ENCODE measurements around the gene EXT2. TPM values are rescaled to one million over a fixed set of nuclear protein-coding genes. Genes with fewer than 3 reads are reported as not detected.

EXT2 gene
- total and polyA plus RNA-seq, 2 experiments from 2014 or later: 15.9 to 48.6 TPM

DNA sequence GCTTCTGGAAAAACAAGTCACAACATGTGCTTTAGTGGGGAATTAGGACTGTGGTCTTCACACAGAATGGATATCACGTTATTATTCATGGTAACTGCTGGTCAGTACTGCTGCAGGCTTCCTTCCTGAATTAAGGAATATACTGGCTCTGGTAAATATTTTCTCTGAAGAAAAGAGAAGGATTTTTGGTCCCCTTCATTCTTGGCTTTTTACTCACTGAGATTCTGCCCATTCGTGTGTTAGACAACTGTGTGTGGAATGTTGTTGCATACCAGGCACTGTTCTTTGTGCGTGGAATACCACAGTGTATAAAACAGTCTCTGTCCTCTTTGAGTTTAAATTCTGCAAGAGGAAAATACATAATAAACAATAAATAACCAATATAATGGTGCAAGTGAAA is 134.1 kb downstream of the EXT2 start:
- Histone ChIP-seq H3K36me3 (ENCODE audit: insufficient read depth) (no peaks in the 10 kb centered on the region), H3K4me3 (no peak overlapping the region), H3K27me3 (ENCODE audit: insufficient read depth) (no peaks in the 10 kb centered on the region), H4K20me1 (replicated peaks; ENCODE audit: insufficient read depth) (no peaks in the 10 kb centered on the region), H3K27ac (ENCODE audit: low read depth) (no peak overlapping the region), H3F3A (replicated peaks; ENCODE audit: low read depth) (no peaks in the 10 kb centered on the region), H3K4me1 (ENCODE audit: insufficient read depth) (no peaks in the 10 kb centered on the region), H3K79me2 (replicated peaks; ENCODE audit: insufficient read depth) (no peaks in the 10 kb centered on the region), H3K9me2 (ENCODE audit: insufficient read depth) (no peaks in the 10 kb centered on the region; the same call in 1 of the 2 replicates), H3K4me2 (no peak overlapping the region), H2AFZ (no peak overlapping the region)
- DNase-seq (ENCODE audit: low spot score): no peak
- Mint-ChIP-seq H3K4me3 (no peak overlapping the region), H3K36me3 (ENCODE audit: low read depth) (no peaks in the 10 kb centered on the region), H3K27ac (no peak overlapping the region), H3K4me1 (no peaks in the 10 kb centered on the region), H3K27me3 (ENCODE audit: insufficient read depth, low read depth, poor library complexity) (no peaks in the 10 kb centered on the region), H3K9me3 (no peaks in the 10 kb centered on the region)
- ATAC-seq: no peak
- TF ChIP-seq CREB1 (CRISPR knock-in tag; IDR thresholded peaks at IDR 0.05; ENCODE audit: low read depth): no peak
- TF ChIP-seq EZH2 (IDR thresholded peaks at IDR 0.05; ENCODE audit: low read depth, unreplicated experiment): no peak
- TF ChIP-seq, protein P1, sequence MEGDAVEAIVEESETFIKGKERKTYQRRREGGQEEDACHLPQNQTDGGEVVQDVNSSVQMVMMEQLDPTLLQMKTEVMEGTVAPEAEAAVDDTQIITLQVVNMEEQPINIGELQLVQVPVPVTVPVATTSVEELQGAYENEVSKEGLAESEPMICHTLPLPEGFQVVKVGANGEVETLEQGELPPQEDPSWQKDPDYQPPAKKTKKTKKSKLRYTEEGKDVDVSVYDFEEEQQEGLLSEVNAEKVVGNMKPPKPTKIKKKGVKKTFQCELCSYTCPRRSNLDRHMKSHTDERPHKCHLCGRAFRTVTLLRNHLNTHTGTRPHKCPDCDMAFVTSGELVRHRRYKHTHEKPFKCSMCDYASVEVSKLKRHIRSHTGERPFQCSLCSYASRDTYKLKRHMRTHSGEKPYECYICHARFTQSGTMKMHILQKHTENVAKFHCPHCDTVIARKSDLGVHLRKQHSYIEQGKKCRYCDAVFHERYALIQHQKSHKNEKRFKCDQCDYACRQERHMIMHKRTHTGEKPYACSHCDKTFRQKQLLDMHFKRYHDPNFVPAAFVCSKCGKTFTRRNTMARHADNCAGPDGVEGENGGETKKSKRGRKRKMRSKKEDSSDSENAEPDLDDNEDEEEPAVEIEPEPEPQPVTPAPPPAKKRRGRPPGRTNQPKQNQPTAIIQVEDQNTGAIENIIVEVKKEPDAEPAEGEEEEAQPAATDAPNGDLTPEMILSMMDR (conservative IDR thresholded peaks at IDR 0.05; ENCODE audit: low read depth in 2 of 2): no peak
- TF ChIP-seq JUNB (IDR thresholded peaks at IDR 0.05; ENCODE audit: unreplicated experiment): no peak
- TF ChIP-seq, protein P2, sequence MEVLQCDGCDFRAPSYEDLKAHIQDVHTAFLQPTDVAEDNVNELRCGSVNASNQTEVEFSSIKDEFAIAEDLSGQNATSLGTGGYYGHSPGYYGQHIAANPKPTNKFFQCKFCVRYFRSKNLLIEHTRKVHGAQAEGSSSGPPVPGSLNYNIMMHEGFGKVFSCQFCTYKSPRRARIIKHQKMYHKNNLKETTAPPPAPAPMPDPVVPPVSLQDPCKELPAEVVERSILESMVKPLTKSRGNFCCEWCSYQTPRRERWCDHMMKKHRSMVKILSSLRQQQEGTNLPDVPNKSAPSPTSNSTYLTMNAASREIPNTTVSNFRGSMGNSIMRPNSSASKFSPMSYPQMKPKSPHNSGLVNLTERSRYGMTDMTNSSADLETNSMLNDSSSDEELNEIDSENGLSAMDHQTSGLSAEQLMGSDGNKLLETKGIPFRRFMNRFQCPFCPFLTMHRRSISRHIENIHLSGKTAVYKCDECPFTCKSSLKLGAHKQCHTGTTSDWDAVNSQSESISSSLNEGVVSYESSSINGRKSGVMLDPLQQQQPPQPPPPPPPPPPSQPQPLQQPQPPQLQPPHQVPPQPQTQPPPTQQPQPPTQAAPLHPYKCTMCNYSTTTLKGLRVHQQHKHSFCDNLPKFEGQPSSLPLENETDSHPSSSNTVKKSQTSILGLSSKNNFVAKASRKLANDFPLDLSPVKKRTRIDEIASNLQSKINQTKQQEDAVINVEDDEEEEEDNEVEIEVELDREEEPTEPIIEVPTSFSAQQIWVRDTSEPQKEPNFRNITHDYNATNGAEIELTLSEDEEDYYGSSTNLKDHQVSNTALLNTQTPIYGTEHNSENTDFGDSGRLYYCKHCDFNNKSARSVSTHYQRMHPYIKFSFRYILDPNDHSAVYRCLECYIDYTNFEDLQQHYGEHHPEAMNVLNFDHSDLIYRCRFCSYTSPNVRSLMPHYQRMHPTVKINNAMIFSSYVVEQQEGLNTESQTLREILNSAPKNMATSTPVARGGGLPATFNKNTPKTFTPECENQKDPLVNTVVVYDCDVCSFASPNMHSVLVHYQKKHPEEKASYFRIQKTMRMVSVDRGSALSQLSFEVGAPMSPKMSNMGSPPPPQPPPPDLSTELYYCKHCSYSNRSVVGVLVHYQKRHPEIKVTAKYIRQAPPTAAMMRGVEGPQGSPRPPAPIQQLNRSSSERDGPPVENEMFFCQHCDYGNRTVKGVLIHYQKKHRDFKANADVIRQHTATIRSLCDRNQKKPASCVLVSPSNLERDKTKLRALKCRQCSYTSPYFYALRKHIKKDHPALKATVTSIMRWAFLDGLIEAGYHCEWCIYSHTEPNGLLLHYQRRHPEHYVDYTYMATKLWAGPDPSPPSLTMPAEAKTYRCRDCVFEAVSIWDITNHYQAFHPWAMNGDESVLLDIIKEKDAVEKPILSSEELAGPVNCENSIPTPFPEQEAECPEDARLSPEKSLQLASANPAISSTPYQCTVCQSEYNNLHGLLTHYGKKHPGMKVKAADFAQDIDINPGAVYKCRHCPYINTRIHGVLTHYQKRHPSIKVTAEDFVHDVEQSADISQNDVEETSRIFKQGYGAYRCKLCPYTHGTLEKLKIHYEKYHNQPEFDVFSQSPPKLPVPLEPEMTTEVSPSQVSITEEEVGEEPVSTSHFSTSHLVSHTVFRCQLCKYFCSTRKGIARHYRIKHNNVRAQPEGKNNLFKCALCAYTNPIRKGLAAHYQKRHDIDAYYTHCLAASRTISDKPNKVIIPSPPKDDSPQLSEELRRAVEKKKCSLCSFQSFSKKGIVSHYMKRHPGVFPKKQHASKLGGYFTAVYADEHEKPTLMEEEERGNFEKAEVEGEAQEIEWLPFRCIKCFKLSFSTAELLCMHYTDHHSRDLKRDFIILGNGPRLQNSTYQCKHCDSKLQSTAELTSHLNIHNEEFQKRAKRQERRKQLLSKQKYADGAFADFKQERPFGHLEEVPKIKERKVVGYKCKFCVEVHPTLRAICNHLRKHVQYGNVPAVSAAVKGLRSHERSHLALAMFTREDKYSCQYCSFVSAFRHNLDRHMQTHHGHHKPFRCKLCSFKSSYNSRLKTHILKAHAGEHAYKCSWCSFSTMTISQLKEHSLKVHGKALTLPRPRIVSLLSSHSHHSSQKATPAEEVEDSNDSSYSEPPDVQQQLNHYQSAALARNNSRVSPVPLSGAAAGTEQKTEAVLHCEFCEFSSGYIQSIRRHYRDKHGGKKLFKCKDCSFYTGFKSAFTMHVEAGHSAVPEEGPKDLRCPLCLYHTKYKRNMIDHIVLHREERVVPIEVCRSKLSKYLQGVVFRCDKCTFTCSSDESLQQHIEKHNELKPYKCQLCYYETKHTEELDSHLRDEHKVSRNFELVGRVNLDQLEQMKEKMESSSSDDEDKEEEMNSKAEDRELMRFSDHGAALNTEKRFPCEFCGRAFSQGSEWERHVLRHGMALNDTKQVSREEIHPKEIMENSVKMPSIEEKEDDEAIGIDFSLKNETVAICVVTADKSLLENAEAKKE (CRISPR knock-in tag; IDR thresholded peaks at IDR 0.05): no peak
- TF ChIP-seq, protein P3, sequence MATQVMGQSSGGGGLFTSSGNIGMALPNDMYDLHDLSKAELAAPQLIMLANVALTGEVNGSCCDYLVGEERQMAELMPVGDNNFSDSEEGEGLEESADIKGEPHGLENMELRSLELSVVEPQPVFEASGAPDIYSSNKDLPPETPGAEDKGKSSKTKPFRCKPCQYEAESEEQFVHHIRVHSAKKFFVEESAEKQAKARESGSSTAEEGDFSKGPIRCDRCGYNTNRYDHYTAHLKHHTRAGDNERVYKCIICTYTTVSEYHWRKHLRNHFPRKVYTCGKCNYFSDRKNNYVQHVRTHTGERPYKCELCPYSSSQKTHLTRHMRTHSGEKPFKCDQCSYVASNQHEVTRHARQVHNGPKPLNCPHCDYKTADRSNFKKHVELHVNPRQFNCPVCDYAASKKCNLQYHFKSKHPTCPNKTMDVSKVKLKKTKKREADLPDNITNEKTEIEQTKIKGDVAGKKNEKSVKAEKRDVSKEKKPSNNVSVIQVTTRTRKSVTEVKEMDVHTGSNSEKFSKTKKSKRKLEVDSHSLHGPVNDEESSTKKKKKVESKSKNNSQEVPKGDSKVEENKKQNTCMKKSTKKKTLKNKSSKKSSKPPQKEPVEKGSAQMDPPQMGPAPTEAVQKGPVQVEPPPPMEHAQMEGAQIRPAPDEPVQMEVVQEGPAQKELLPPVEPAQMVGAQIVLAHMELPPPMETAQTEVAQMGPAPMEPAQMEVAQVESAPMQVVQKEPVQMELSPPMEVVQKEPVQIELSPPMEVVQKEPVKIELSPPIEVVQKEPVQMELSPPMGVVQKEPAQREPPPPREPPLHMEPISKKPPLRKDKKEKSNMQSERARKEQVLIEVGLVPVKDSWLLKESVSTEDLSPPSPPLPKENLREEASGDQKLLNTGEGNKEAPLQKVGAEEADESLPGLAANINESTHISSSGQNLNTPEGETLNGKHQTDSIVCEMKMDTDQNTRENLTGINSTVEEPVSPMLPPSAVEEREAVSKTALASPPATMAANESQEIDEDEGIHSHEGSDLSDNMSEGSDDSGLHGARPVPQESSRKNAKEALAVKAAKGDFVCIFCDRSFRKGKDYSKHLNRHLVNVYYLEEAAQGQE (IDR thresholded peaks at IDR 0.05; ENCODE audit: unreplicated experiment): no peak
- no peak for TF ChIP-seq POLR2AphosphoS5 (IDR thresholded peaks at IDR 0.05; ENCODE audit: low read depth)
- no peak for TF ChIP-seq STAT1 (IDR thresholded peaks at IDR 0.05; ENCODE audit: unreplicated experiment)
- no peak for TF ChIP-seq ZNF114 (CRISPR knock-in tag; IDR thresholded peaks at IDR 0.05)
- TF ChIP-seq, protein P4, sequence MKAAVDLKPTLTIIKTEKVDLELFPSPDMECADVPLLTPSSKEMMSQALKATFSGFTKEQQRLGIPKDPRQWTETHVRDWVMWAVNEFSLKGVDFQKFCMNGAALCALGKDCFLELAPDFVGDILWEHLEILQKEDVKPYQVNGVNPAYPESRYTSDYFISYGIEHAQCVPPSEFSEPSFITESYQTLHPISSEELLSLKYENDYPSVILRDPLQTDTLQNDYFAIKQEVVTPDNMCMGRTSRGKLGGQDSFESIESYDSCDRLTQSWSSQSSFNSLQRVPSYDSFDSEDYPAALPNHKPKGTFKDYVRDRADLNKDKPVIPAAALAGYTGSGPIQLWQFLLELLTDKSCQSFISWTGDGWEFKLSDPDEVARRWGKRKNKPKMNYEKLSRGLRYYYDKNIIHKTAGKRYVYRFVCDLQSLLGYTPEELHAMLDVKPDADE (IDR thresholded peaks at IDR 0.05): no peak
- TF ChIP-seq ZNF331 (CRISPR knock-in tag; IDR thresholded peaks at IDR 0.05; ENCODE audit: low read depth): no peak
- no peak for TF ChIP-seq EZH2phosphoT487 (IDR thresholded peaks at IDR 0.05; ENCODE audit: unreplicated experiment)
- TF ChIP-seq NANOG (IDR thresholded peaks at IDR 0.05; ENCODE audit: borderline replicate concordance): no peak
